Astrocyte (in vitro differentiated cells and primary cell): ENCODE data around the gene FGFRL1. TPM values are rescaled to one million over a fixed set of nuclear protein-coding genes. Genes with fewer than 3 reads are reported as not detected.
A peak's percentile ranks its signal among the peaks of the same experiment; 100 is the strongest.

Experiments used
- DNase-seq: peaks from one replicate; pipeline ENCODE4 v3.0.0-alpha.2; 2010; ENCODE audit warnings: low read depth
- FAIRE-seq: peaks from 2 replicates; lab custom pipeline; 2011; peaks lifted over from hg19 to GRCh38; lab: Jason Lieb, UNC
- H2AFZ ChIP-seq: 2 replicates; pipeline ENCODE4 v1.6.0; 2012; ENCODE audit warnings: low read depth, low read length, inconsistent platforms
- H3K27ac ChIP-seq: 2 replicates; pipeline ENCODE4 v1.5.1; 2011; ENCODE audit warnings: low read depth, low read length, inconsistent platforms
- H3K27me3 ChIP-seq: 2 replicates; pipeline ENCODE4 v1.6.0; 2011; ENCODE audit warnings: low read length, inconsistent platforms; ENCODE audit not compliant: insufficient read depth
- H3K36me3 ChIP-seq: 2 replicates; pipeline ENCODE4 v1.5.1; 2011; ENCODE audit warnings: low read length, inconsistent platforms; ENCODE audit not compliant: insufficient read depth
- H3K4me1 ChIP-seq: 2 replicates; pipeline ENCODE4 v1.5.1; 2011; ENCODE audit warnings: low read length, inconsistent platforms; ENCODE audit not compliant: insufficient read depth
- H3K4me2 ChIP-seq: 2 replicates; pipeline ENCODE4 v1.6.0; 2012; ENCODE audit warnings: low read length, inconsistent platforms
- H3K4me3 ChIP-seq: 2 replicates; pipeline ENCODE4 v1.5.1; 2011; ENCODE audit warnings: low read depth, mild to moderate bottlenecking, low read length, inconsistent platforms; ENCODE audit not compliant: insufficient read depth
- H3K79me2 ChIP-seq: 2 replicates; pipeline ENCODE4 v1.6.0; 2012; ENCODE audit warnings: mild to moderate bottlenecking, low read length, inconsistent platforms; ENCODE audit not compliant: insufficient read depth
- H3K9ac ChIP-seq: 2 replicates; pipeline ENCODE4 v1.6.0; 2012; ENCODE audit warnings: mild to moderate bottlenecking, low read length, inconsistent platforms
- H3K9me3 ChIP-seq: 2 replicates; pipeline ENCODE4 v1.5.1; 2012; ENCODE audit warnings: low read depth, mild to moderate bottlenecking, low read length, inconsistent platforms; ENCODE audit not compliant: insufficient read depth
- H4K20me1 ChIP-seq: 2 replicates; pipeline ENCODE4 v1.6.0; 2012; ENCODE audit warnings: low read length, inconsistent platforms; ENCODE audit not compliant: insufficient read depth
- H3K27ac Mint-ChIP-seq: one replicate; pipeline ENCODE4 v1.8.0; 2021; ENCODE audit warnings: mild to moderate bottlenecking, mixed read lengths; ENCODE audit not compliant: unreplicated experiment
- H3K27me3 Mint-ChIP-seq: one replicate; pipeline ENCODE4 v1.8.0; 2021; ENCODE audit warnings: low read depth, mixed read lengths; ENCODE audit not compliant: unreplicated experiment
- H3K36me3 Mint-ChIP-seq: one replicate; pipeline ENCODE4 v1.8.0; 2021; ENCODE audit warnings: low read depth, mixed read lengths; ENCODE audit not compliant: unreplicated experiment
- H3K4me1 Mint-ChIP-seq: one replicate; pipeline ENCODE4 v1.8.0; 2021; ENCODE audit warnings: low read depth, mixed read lengths; ENCODE audit not compliant: unreplicated experiment
- H3K4me3 Mint-ChIP-seq: one replicate; pipeline ENCODE4 v1.8.0; 2021; ENCODE audit warnings: mild to moderate bottlenecking, moderate library complexity, mixed read lengths; ENCODE audit not compliant: unreplicated experiment
- H3K9me3 Mint-ChIP-seq: one replicate; pipeline ENCODE4 v1.8.0; 2021; ENCODE audit warnings: mild to moderate bottlenecking, mixed read lengths; ENCODE audit not compliant: unreplicated experiment
- CTCF ChIP-seq: IDR thresholded peaks from 2 replicates; pipeline ENCODE4 v1.5.1; 2011; ENCODE audit warnings: low read depth, mild to moderate bottlenecking, inconsistent platforms, low read length, moderate library complexity; ENCODE audit not compliant: insufficient read depth
- EZH2 ChIP-seq: IDR thresholded peaks from 2 replicates; pipeline ENCODE4 v1.6.1; 2012; ENCODE audit warnings: mild to moderate bottlenecking, low read length, inconsistent platforms; ENCODE audit not compliant: insufficient read depth
- total RNA-seq: library from RNA; stranded (reverse); gene quantifications from 2 replicates; pipeline ENCODE4 v1.2.1, GENCODE V29; 2021

Gene FGFRL1
- total RNA-seq, 1 donor from 2014 or later: 64.2 TPM

- Mint-ChIP-seq H3K9me3 (no peaks in the 10 kb centered on the region), H3K36me3 (no peaks in the 10 kb centered on the region), H3K4me1 (peaks cover 15% of the 10 kb centered on the region), H3K27ac (no peak overlapping the region), H3K27me3 (no peaks in the 10 kb centered on the region), H3K4me3 (no peak overlapping the region)
- Histone ChIP-seq H3K79me2 (no peaks in the 10 kb centered on the region), H3K4me2 (peak overlapping the region; percentile 28), H4K20me1 (no peaks in the 10 kb centered on the region), H2AFZ (peak overlapping the region; percentile 28), H3K9me3 (no peaks in the 10 kb centered on the region), H3K4me1 (peaks cover 50% of the 10 kb centered on the region), H3K9ac (peak overlapping the region; percentile 30), H3K27ac (no peak overlapping the region), H3K36me3 (no peaks in the 10 kb centered on the region), H3K27me3 (no peaks in the 10 kb centered on the region), H3K4me3 (no peak overlapping the region)
- no peak for TF ChIP-seq EZH2
- no peak for TF ChIP-seq CTCF
- no peak for DNase-seq
- no peak for FAIRE-seq
These were observed 28.3 kb downstream of the FGFRL1 start for GRCh38 chr4:1039493-1040343.

- no peak for TF ChIP-seq CTCF
- no peak for TF ChIP-seq EZH2
- no peaks in the 10 kb centered on the region for H3K9me3 Mint-ChIP-seq
- peaks cover 15% of the 10 kb centered on the region for H3K4me1 Mint-ChIP-seq
- Histone ChIP-seq H2AFZ (peak overlapping the region; percentile 79), H3K4me3 (no peak overlapping the region), H3K27ac (peak overlapping the region; percentile 18), H3K4me1 (peaks cover 53% of the 10 kb centered on the region), H4K20me1 (no peaks in the 10 kb centered on the region), H3K36me3 (no peaks in the 10 kb centered on the region), H3K9ac (no peak overlapping the region), H3K4me2 (peak overlapping the region; percentile 79), H3K79me2 (no peaks in the 10 kb centered on the region), H3K9me3 (no peaks in the 10 kb centered on the region), H3K27me3 (no peaks in the 10 kb centered on the region)
- no peaks in the 10 kb centered on the region for H3K27me3 Mint-ChIP-seq
- FAIRE-seq (no peak), DNase-seq (no peak)
- peaks cover 1% of the 10 kb centered on the region for H3K36me3 Mint-ChIP-seq
- H3K27ac Mint-ChIP-seq: no peak overlapping the region
- no peak overlapping the region for H3K4me3 Mint-ChIP-seq
These were observed 29.1 kb downstream of the FGFRL1 start for GRCh38 chr4:1040344-1041146.
